ENCODE results near the gene VRK3. TPM values are rescaled to one million over a fixed set of nuclear protein-coding genes. Genes with fewer than 3 reads are reported as not detected.

Gene VRK3
- total and polyA plus RNA-seq, 12 donors: 15.1 to 34.9 (median 23.6) TPM

- no peak for DNase-seq
- TF ChIP-seq, protein P1, sequence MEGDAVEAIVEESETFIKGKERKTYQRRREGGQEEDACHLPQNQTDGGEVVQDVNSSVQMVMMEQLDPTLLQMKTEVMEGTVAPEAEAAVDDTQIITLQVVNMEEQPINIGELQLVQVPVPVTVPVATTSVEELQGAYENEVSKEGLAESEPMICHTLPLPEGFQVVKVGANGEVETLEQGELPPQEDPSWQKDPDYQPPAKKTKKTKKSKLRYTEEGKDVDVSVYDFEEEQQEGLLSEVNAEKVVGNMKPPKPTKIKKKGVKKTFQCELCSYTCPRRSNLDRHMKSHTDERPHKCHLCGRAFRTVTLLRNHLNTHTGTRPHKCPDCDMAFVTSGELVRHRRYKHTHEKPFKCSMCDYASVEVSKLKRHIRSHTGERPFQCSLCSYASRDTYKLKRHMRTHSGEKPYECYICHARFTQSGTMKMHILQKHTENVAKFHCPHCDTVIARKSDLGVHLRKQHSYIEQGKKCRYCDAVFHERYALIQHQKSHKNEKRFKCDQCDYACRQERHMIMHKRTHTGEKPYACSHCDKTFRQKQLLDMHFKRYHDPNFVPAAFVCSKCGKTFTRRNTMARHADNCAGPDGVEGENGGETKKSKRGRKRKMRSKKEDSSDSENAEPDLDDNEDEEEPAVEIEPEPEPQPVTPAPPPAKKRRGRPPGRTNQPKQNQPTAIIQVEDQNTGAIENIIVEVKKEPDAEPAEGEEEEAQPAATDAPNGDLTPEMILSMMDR (IDR thresholded peaks at IDR 0.05): no peak
- Histone ChIP-seq H3K36me3 (peaks cover 0 to 81% (median 33%) of the 10 kb centered on the region in 9 donors), H3K9me3 (no peaks in the 10 kb centered on the region), H3K27me3 (no peaks in the 10 kb centered on the region), H3K27ac (no peak overlapping the region), H3K4me1 (peaks cover 0 to 9% (median 0%) of the 10 kb centered on the region in 9 donors), H3K4me3 (no peak overlapping the region)
- ATAC-seq: no peak
- intact Hi-C loops (cut with DNase I): no loop called here
- 84 to 87% methylated on average over 11 of the region's 11 CpGs for WGBS, 2 donors
Measured at GRCh38 chr19:49978324-49978723, 46.8 kb downstream of the VRK3 start.

DNA sequence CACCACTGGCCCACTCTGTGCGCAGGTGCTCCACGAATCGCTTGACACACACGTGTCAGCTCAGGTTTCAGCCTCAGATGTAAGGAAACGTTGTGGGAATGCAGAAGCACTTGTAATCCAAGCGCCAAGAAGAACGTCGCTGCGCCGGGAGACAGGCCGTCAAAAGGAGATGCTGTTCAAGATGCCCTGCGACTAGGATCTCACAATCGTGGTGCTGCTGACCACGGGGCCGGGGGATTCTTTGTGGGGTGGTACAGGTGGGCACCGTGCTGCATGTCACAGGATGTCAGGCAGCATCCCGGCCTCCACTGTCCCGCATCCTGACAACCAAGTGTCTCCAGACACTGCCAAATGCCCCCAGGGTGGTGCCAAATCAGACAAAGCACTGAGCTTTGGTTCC lies 47.3 kb downstream of the VRK3 start:
- no peak for ATAC-seq
- Histone ChIP-seq H3K27me3 (no peaks in the 10 kb centered on the region), H3K4me3 (no peak overlapping the region), H3K27ac (no peak overlapping the region), H3K9me3 (no peaks in the 10 kb centered on the region), H3K36me3 (peaks cover 0 to 78% (median 33%) of the 10 kb centered on the region in 9 donors), H3K4me1 (peaks cover 0 to 9% (median 0%) of the 10 kb centered on the region in 9 donors)
- DNase-seq: no peak
- TF ChIP-seq, protein P1 (IDR thresholded peaks at IDR 0.05): no peak
- intact Hi-C loops (cut with DNase I): no loop called here
- 86 to 89% methylated on average over 18 of the region's 18 CpGs for WGBS, 2 donors

DNA sequence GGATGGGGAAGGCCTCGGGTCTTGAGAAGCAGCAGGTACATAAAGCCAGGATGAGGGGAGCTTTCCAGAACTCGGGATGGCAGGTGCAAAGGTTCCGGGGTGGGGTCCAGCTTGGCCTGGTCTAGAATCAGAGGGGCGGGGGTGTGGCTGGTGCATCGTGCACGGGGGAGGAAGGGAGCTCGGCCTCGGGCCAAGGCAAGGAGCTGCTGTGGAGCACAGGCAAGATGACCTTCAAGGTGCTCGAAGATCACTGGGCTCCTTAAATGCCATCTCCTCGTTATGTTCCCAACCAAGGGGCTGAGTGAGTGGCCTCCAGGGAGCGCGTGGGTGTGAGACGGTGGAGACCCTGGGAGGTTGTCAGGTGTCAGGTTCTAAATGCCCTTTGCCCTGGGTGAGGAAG lies 48.1 kb downstream of the VRK3 start:
- intact Hi-C loops (cut with DNase I): no loop called here
- H3K36me3 ChIP-seq: peaks cover 0 to 70% (median 33%) of the 10 kb centered on the region in 9 donors
- H3K4me3 ChIP-seq: no peak overlapping the region
- TF ChIP-seq, protein P1 (IDR thresholded peaks at IDR 0.05): no peak
- DNase-seq (no peak), ATAC-seq (no peak)
- no peaks in the 10 kb centered on the region for H3K9me3 ChIP-seq
- no peak overlapping the region for H3K27ac ChIP-seq
- 83 to 92% methylated on average over 13 of the region's 13 CpGs for WGBS, 2 donors
- H3K27me3 ChIP-seq: no peaks in the 10 kb centered on the region
- H3K4me1 ChIP-seq: peaks cover 0 to 12% (median 0%) of the 10 kb centered on the region in 9 donors

DNA sequence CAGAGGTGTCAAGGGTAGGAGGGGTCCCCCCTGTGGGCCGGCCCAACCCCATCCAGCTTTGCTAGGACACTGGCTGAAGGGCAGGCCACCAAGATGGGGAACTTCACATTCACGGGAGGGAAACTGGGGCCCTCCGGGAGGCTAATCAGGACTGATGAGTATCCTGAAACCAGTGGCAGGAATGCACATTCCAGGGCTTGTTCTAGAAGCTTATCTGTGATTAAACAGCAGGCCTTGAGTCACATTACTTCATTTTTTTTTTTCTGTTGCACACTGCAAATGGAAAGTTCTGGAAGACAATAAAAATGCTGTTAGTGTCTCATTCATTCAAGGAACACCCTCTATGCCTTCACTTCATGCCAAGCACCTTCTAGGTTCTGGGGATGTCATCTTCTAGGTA lies 48.7 kb downstream of the VRK3 start:
- Histone ChIP-seq H3K27ac (no peak overlapping the region), H3K9me3 (no peaks in the 10 kb centered on the region), H3K4me1 (peaks cover 0 to 16% (median 2%) of the 10 kb centered on the region in 9 donors), H3K27me3 (no peaks in the 10 kb centered on the region), H3K36me3 (peaks cover 0 to 64% (median 27%) of the 10 kb centered on the region in 9 donors), H3K4me3 (no peak overlapping the region)
- ATAC-seq (no peak), DNase-seq (no peak)
- TF ChIP-seq, protein P1 (IDR thresholded peaks at IDR 0.05): no peak
- 65% methylated on average over 3 of the region's 3 CpGs for WGBS, 2 donors
- intact Hi-C loops (cut with DNase I): no loop called here
